K562 (cell line): ENCODE data around the gene MYL12B. TPM values are rescaled to one million over a fixed set of nuclear protein-coding genes. Genes with fewer than 3 reads are reported as not detected.

Experiments
- CC2D1A ChIP-seq: fragments of 450-650 bp; IDR thresholded peaks from 2 replicates; pipeline ENCODE4 v1.6.1; 2017; ENCODE audit warnings: mild to moderate bottlenecking
- FOXO4 ChIP-seq: fragments of 450-650 bp; formaldehyde crosslinking; IDR thresholded peaks from 2 replicates; pipeline ENCODE4 v1.4.0; 2020; ENCODE audit warnings: mild to moderate bottlenecking, moderate library complexity
- GABPA ChIP-seq: fragments of 200-800 bp; sonication (Bioruptor generic); conservative IDR thresholded peaks from 2 replicates; pipeline ENCODE4 v1.6.1; 2016; ENCODE audit warnings: low read depth, missing genetic modification characterization, missing compliant biosample characterization
- HDAC2 ChIP-seq: fragments of 450-650 bp; IDR thresholded peaks from 2 replicates; pipeline ENCODE4 v1.6.1; 2016; ENCODE audit warnings: mild to moderate bottlenecking
- HIVEP1 ChIP-seq: fragments of 250-450 bp; sonication (Bioruptor Pico); IDR thresholded peaks from 2 replicates; pipeline ENCODE4 v1.4.0; 2020; ENCODE audit warnings: mild to moderate bottlenecking
- HNRNPUL1 ChIP-seq: fragments of 200-400 bp; formaldehyde crosslinking; IDR thresholded peaks from 2 replicates; pipeline ENCODE4 v1.6.1; 2017; ENCODE audit warnings: low read length
- KLF13 ChIP-seq: fragments of 450-650 bp; IDR thresholded peaks from 2 replicates; pipeline ENCODE4 v1.6.1; 2016; ENCODE audit warnings: missing genetic modification characterization, low read depth, mild to moderate bottlenecking, missing compliant biosample characterization, moderate library complexity, borderline replicate concordance
- MIER1 ChIP-seq: fragments of 450-650 bp; IDR thresholded peaks from 2 replicates; pipeline ENCODE4 v1.6.1; 2016; ENCODE audit warnings: antibody characterized with exemption, mild to moderate bottlenecking, low read depth
- MXD1 ChIP-seq: fragments of 250-450 bp; sonication (Bioruptor Pico); IDR thresholded peaks from 2 replicates; pipeline ENCODE4 v1.8.0; 2021; ENCODE audit warnings: borderline replicate concordance, mild to moderate bottlenecking, moderate library complexity; ENCODE audit not compliant: poor library complexity, severe bottlenecking
- RFX7 ChIP-seq: fragments of 250-450 bp; sonication (Bioruptor Pico); IDR thresholded peaks from 2 replicates; pipeline ENCODE4 v1.5.1; 2021; ENCODE audit warnings: mild to moderate bottlenecking
- ZC3H11A ChIP-seq: IDR thresholded peaks from 2 replicates; pipeline ENCODE4 v1.6.1; 2012; ENCODE audit warnings: low read depth, low read length, improper control_type of control experiment
- ZHX1 ChIP-seq: fragments of 150-350 bp; conservative IDR thresholded peaks from 2 replicates; pipeline ENCODE4 v1.6.1; 2014; ENCODE audit warnings: low read length
- ZKSCAN3 ChIP-seq: fragments of 250-450 bp; sonication (Bioruptor Pico); IDR thresholded peaks from 2 replicates; pipeline ENCODE4 v1.4.0; 2020
- ZNF174 ChIP-seq: fragments of 250-450 bp; sonication (Bioruptor Pico); IDR thresholded peaks from 2 replicates; pipeline ENCODE4 v1.4.0; 2020; ENCODE audit warnings: mild to moderate bottlenecking
- polyA plus RNA-seq, 8 experiments: library from polyadenylated mRNA; depleted of rRNA in 4 of 8; stranded (reverse) in 5 of 8; unstranded in 3 of 8; fragments of >200 nt; fragmentation: Nextera tagmentation in 2 of 8; fragmentation: Illumina TruSeq in 1 of 8; extraction: Ambion mirVana in 2 of 8; extraction: Trizol in 1 of 8; gene quantifications; 2 replicates each; pipeline versions ENCODE4 v1.2.1 to v1.2.3, GENCODE V29; 2011 to 2014; ENCODE audit warnings: inconsistent platforms in 1 of 8, missing spikeins in 1 of 8
- total RNA-seq, 7 experiments: library from RNA; depleted of rRNA in 6 of 7; stranded (reverse); fragments of >200 nt in 6 of 7; fragmentation: Illumina TruSeq in 2 of 7; extraction: Trizol in 2 of 7; gene quantifications; 2 replicates each; pipeline versions ENCODE4 v1.2.1 to v1.2.3, GENCODE V29; 2011 to 2021; ENCODE audit warnings: low replicate concordance in 1 of 7
- TF ChIP-seq, protein P1 (sequence below), 3 experiments: fragments of 200-800 bp in 1 of 3; fragments of 250-450 bp in 1 of 3; fragments of 450-650 bp in 1 of 3; sonication (Bioruptor Pico) in 1 of 3; sonication (Bioruptor generic) in 1 of 3; formaldehyde crosslinking in 1 of 3; IDR thresholded peaks; 2 replicates each; pipeline versions ENCODE4 v1.6.1 to v1.8.0; 2016 to 2022; ENCODE audit warnings: mild to moderate bottlenecking in 2 of 3, missing genetic modification characterization in 2 of 3, missing compliant biosample characterization in 1 of 3, moderate library complexity in 1 of 3
- TF ChIP-seq, protein P2 (sequence below): fragments of 250-450 bp; sonication (Bioruptor Pico); IDR thresholded peaks from 2 replicates; pipeline ENCODE4 v1.5.0; 2020; ENCODE audit warnings: mild to moderate bottlenecking, borderline replicate concordance

The MYL12B gene
- total and polyA plus RNA-seq, 9 of the 15 experiments (the other 6 are each of a cell fraction or from before 2014, with no cell fraction given): 220 to 995 (median 463) TPM

GRCh38 chr18:3247240-3248061 lies 14.5 kb upstream of the MYL12B start, which contains the start of gene MYL12A (continued):
- TF ChIP-seq, protein P1, sequence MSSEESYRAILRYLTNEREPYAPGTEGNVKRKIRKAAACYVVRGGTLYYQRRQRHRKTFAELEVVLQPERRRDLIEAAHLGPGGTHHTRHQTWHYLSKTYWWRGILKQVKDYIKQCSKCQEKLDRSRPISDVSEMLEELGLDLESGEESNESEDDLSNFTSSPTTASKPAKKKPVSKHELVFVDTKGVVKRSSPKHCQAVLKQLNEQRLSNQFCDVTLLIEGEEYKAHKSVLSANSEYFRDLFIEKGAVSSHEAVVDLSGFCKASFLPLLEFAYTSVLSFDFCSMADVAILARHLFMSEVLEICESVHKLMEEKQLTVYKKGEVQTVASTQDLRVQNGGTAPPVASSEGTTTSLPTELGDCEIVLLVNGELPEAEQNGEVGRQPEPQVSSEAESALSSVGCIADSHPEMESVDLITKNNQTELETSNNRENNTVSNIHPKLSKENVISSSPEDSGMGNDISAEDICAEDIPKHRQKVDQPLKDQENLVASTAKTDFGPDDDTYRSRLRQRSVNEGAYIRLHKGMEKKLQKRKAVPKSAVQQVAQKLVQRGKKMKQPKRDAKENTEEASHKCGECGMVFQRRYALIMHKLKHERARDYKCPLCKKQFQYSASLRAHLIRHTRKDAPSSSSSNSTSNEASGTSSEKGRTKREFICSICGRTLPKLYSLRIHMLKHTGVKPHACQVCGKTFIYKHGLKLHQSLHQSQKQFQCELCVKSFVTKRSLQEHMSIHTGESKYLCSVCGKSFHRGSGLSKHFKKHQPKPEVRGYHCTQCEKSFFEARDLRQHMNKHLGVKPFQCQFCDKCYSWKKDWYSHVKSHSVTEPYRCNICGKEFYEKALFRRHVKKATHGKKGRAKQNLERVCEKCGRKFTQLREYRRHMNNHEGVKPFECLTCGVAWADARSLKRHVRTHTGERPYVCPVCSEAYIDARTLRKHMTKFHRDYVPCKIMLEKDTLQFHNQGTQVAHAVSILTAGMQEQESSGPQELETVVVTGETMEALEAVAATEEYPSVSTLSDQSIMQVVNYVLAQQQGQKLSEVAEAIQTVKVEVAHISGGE (CRISPR knock-in tag; IDR thresholded peaks at IDR 0.05): peak in 2 of 3 experiments; percentile 88 to 93; a peak in 3 of 6 replicates
- TF ChIP-seq HNRNPUL1: no peak
- TF ChIP-seq GABPA (tag): no peak
- TF ChIP-seq HIVEP1 (CRISPR knock-in tag): 0 out of 2 replicates have a peak, but pooled peaks have one; percentile 62
- no peak for TF ChIP-seq MXD1 (CRISPR knock-in tag)
- TF ChIP-seq RFX7 (CRISPR knock-in tag): no peak
- peak; percentile 16; the same call in 1 of the 2 replicates for TF ChIP-seq KLF13 (tag)
- TF ChIP-seq ZHX1: no peak
- no peak; the same call in 1 of the 2 replicates for TF ChIP-seq HDAC2
- TF ChIP-seq FOXO4: no peak
- TF ChIP-seq ZKSCAN3 (CRISPR knock-in tag): no peak
- TF ChIP-seq, protein P2, sequence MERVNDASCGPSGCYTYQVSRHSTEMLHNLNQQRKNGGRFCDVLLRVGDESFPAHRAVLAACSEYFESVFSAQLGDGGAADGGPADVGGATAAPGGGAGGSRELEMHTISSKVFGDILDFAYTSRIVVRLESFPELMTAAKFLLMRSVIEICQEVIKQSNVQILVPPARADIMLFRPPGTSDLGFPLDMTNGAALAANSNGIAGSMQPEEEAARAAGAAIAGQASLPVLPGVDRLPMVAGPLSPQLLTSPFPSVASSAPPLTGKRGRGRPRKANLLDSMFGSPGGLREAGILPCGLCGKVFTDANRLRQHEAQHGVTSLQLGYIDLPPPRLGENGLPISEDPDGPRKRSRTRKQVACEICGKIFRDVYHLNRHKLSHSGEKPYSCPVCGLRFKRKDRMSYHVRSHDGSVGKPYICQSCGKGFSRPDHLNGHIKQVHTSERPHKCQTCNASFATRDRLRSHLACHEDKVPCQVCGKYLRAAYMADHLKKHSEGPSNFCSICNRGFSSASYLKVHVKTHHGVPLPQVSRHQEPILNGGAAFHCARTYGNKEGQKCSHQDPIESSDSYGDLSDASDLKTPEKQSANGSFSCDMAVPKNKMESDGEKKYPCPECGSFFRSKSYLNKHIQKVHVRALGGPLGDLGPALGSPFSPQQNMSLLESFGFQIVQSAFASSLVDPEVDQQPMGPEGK: 0 out of 2 replicates have a peak, but pooled peaks have one; percentile 68
- TF ChIP-seq CC2D1A: peak; percentile 51; the same call in 1 of the 2 replicates
- TF ChIP-seq ZC3H11A: no peak
- peak; percentile 52; the same call in 1 of the 2 replicates for TF ChIP-seq MIER1
- no peak for TF ChIP-seq ZNF174
